NCI-H446 treated with DMSO at 0.1 percent for 48 hours (cell line): ENCODE measurements around the gene TMEM181.
"Not testable (repeated sequence)": the region's sequence is repeated elsewhere in the genome, so short reads cannot be mapped to it uniquely, and the experiment has no call there.

ENCODE experiments used
- DNase-seq: peaks from one replicate; lab custom pipeline; 2025; lab: John Stamatoyannopoulos, UW

Gene TMEM181, protein sequence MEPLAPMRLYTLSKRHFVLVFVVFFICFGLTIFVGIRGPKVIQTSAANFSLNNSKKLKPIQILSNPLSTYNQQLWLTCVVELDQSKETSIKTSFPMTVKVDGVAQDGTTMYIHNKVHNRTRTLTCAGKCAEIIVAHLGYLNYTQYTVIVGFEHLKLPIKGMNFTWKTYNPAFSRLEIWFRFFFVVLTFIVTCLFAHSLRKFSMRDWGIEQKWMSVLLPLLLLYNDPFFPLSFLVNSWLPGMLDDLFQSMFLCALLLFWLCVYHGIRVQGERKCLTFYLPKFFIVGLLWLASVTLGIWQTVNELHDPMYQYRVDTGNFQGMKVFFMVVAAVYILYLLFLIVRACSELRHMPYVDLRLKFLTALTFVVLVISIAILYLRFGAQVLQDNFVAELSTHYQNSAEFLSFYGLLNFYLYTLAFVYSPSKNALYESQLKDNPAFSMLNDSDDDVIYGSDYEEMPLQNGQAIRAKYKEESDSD

DNA sequence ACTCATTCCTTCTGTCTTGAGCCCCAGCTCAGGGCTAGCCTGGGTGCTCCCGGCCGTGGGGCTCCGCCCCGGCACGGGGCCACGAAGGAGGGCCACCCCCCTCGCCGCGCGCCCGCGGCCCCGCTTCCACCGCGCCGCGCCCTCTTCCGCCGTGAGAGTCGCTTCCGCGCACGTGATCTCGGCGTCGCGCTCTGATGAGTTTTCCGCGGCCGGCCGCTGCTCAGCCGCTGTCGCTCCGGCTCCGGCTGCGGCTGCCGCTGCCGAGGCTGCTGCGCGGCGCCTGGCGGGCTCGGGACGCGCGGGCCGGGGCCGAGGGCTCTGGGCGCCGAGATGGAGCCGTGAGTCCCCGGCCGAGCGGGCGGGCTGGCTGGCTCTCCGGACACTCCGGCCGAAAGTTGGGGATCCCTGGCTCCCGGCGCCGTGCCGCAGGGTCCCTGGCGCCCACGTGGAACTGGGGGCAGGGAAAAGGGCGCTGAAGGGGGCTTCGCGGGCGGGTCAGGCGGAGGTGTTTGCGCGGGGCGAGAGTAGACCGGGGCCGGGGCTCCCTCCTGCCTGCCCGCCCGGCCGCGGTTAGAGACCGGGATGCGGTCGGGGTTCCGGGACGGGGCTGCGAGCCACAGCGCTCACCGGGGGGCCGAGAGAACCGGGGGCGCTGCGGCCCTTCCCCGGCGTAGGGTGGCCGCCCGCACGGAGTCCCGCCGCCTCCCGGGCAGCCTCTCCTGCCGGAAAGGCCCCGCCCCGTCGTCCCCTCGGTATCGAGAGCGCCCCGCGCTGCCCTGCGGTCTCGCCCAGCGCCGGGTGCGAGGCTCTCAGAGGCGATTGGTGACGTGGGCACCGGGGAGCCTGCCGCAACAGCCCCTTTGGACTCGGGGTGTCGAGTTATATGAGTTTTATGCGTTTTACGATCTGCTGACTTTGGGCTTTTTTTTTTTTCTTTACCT is at the start of gene TMEM181:
Gene TMEM181, plus strand, starts transcription at position 197 of the 941 bp plus-strand sequence. Its CDS starts 134 bp downstream, at position 331.
- peak; percentile 58 for DNase-seq

DNA sequence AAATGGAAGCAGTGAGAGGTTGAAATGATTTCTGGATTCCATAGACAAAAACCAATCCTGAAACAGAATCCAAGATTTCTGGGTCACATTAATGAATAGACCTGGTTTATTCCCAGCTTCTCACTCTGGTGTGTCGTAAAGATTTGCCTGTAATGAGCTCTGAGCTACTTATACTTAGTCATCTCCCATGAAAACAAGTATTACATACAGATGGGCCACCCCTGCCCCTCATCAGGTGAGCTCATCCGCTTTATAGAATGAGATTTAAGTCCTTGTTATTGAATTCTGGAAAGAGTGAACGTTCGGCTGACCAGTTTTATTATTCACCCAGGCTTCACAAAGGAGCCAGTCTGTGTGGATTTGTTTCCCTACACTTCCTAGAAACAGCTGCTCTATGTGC is 47.1 kb upstream of the TMEM181 start:
- no peak for DNase-seq

DNA sequence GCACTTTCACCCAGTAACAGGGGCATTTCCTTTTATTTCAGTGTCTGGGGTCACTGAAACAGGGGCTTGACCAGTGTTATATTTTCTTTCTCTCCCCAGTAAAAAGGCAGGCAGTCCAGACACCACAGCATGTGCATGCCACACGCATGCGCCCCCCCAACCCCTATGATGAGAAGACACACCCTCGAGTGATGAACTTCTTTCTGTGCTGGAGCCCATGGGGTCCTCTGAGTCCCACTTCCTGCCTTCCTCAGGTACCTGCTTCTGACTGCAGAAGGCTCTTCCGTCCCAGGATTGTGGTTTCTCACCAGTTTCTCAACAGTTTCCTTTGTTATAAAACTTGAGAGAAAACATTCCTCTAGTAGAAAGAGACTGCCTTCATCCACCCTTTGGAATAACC is 45.7 kb upstream of the TMEM181 start:
- no peak for DNase-seq

DNA sequence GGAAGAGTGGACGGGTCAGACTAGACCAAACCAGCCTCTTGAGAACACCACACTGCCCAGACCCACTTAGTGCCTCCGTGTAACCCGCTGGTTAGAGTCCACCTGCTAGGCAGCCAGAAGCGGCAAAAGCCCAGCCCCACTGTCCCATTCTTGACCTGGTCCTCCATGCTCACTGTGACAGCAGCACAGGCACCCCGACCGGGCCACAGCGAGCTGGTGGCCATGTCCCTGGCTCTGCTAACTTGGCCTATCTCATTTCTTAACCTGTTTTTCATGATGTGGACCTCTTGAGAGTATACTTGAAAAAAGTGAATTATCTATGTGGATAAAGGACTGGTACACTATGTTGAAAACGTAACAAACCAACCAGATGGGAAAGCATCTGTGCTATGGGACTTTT is 44.9 kb upstream of the TMEM181 start:
- no peak for DNase-seq

DNA sequence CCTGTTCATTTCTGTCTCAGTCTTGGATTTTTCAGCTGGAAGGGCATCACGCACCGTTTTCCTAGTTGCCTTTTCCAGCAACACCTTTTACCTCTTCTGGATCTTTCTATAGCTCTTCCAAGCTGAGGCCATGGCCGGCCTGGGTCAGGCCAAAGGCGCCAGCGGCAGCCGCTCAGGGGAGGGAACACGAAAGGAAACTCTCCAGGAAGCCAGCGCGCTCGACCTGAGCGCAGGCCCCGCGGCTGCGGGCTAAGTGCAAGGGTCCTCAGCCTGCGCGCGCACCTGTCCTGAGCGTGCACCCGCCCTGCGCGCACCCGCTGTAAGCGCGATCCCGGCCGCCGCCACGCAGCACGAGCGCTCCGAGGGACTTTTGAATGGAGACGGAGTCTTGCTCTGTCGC is 43.8 kb upstream of the TMEM181 start:
- no peak for DNase-seq

DNA sequence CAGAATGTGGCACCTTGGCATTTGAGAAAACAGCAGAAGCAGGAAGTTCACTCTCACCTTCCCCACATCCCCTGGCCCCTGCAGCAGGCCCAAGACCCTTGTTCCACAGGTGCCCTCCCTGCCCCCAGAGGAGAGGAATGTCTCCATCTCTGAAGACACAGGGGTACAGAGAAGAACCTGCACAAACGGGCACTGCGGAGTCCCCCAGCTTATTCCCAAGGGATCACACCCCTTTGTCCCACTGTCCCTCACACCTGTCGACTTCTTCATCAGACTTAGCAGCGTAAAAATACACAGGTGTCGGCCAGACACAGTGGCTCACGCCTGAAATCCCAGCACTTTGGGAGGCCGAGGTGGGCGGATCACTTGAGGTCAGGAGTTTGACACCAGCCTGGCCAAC is 42.9 kb upstream of the TMEM181 start:
- DNase-seq, result no peak

DNA sequence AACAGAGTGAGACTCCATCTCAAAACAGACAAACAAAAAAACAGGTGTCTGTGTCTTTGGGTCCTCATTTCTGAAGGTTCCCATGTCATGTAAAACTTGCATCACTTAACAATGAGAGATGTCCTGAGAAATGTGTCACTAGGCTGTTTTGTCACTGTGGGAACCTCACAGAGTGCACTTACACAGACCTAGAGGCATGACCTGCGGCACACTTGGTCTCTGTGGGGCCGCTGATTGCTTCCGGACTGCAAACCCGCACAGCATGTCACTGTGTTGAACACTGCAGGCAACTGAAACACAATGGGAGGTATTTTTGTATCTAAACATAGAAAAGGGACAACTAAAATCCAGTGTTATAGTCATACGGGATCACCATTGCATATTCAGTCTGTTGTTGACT is 42.3 kb upstream of the TMEM181 start:
- no peak for DNase-seq

DNA sequence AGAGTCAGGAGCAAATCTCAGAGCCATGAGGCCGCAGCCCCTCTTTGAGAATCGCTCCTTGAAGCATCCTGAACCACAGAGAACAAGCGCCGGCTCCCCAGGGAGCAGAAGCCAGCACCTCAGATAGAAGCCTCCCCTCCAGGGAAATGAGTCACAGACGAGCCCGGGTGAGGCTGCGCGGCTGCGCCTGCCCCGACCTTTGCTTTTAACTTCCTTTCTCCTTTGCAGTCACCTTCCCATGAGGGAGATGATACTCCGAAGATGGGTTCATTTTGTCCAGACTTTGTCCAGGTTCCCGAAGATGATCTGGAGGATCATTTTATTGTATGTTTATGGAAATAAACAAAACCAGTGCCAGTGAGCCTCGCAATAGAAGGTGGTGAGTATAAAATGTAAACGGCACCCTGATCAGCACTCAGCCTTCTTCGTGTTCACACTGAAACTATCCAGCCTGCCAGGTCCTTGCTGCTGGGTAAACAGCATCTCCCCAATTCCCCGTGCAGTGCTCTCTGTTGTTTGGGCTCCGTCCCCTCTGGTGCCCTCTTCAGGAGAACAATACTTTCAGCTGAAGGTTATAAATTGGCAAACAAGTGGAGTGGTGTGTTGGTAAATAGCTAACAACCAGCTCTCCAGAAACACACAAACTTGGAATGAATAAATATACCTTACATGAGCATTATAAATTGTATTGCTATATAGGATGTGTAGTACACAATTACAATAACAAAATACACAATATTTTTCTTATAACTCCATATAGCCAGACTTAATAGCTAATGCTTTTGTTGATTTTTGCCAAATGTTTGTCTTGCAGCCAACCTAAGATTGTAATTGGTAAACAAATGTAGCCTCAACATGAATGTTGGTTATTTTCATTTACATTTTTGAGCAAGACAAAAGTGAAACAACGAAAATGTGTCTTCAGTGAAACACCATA is 41.4 kb upstream of the TMEM181 start:
- DNase-seq, result no peak

DNA sequence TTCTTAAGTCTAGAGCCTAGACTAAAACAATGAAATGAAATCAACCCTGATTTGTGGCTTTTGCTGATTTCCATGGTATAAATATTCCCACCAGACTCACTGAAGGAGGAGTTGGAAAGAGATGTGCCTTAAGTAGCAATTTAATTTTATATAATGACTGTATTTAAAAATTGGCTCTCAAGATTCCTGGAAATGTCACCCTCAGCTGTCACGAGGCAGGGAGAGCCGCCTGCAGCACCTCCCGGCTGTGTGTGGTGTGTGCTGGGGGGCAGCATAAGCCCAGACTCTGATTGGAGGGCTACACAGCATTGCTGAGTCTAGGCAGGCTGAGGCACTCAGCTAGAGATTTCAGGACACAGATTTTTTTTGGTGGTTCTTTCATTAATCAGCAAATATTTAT is 40.6 kb upstream of the TMEM181 start:
- no peak for DNase-seq

DNA sequence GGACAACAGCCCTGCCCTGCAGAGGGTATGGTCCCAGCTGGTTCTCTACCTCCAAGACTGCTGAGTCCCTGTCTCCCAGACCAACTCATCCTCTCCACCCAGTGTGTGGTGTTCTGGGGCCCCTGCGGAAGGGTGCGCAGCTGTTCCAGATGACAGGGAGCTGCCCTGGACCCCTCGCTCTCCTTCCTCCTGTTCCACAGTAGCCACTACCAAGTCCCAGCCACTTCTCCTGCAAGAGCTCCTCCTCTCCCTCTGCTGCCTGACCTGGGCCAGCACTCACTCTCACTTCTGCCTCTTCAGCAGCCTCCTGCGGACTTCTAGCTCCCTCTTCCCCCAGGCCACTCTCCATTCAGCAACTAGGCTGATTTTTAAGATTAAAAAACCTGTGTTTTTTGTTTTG is 40.1 kb upstream of the TMEM181 start:
- no peak for DNase-seq

DNA sequence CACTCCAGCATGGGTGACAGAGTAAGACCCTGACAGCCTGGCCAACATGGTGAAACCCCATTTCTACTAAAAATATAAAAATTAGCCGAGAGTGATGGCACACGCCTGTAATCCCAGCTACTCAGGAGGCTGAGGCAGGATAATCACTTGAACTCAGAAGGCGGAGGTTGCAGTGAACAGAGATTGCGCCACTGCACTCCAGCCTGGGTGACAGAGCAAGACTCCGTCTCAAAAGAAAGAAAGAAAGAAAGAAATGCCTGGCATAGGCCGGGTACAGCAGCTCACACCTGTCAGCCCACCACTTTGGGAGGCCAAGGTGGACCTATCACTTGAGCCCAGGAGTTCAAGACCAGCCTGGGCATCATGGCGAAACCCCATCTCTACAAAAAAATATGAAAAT is 38.9 kb upstream of the TMEM181 start:
- DNase-seq, result not testable (repeated sequence)

DNA sequence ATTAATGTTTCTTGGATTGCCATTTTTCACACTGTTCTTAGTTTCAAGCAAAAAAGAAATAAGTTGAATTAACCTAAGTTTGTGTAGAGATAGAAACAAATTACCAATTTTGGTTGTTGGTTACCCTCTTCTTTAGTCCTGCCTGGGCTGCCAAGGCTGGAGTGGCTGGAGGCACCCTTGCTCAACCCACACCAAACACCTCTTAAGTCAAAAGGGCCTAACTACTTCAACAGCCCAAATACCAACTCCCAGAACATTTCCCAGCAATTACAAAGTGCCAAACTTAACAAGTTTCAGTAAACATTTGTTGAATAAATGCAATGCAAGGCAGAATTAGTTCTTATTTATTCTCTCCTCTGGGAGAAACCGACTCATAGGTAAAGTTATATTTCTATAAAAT is 38.1 kb upstream of the TMEM181 start:
- no peak for DNase-seq

DNA sequence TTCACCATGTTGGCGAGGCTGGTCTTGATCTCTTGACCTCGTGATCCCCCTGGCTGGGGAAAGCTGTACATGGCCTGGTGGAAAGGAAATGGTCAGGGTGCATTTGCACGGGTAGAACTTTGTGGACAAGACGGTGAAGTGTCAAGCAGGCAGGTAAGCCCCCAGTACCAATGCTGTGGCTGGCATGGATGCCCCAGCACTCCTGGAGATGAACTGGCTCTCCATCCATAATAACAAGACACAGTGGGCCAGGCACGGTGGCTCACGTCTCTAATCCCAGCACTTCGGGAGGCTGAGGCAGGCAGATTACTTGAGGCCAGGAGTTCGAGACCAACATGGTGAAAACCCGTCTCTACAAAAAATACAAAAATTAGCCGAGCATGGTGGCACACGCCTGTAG is 37.3 kb upstream of the TMEM181 start:
- DNase-seq, result no peak

DNA sequence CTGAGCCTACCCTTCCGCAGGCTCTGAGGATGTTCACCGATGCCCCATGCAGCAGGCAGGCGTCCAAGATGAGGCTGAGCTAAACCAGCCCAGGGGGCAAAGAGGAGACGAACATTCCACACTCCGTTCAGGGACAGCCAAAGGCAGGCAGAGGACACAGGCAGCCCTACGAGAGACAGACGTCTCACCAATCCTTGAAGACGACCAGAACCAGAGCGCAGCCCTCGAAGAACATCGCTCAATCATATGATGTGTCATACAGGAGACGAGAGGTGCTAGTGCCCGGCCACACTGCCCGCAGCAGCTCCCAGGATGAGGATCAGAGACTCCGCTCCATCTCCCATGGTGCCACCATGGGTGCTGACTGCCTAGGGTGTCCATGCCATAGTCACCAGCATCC is 35.6 kb upstream of the TMEM181 start:
- DNase-seq, result no peak

DNA sequence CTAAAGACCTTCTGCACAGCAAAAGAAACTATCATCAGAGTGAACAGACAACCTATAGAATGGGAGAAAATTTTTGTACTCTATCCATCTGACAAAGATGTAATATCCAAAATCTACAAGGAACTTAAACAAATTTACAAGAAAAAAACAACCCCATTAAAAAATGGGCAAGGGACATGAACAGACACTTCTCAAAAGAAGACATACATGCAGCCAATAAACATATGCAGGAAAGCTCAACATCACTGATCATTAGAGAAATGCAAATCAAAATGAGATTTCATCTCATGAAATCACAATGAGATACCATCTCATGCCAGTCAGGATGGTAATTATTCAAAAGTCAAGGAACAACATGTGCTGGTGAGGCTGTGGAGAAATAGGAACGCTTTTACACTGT is 32.0 kb upstream of the TMEM181 start:
- DNase-seq, result not testable (repeated sequence)

DNA sequence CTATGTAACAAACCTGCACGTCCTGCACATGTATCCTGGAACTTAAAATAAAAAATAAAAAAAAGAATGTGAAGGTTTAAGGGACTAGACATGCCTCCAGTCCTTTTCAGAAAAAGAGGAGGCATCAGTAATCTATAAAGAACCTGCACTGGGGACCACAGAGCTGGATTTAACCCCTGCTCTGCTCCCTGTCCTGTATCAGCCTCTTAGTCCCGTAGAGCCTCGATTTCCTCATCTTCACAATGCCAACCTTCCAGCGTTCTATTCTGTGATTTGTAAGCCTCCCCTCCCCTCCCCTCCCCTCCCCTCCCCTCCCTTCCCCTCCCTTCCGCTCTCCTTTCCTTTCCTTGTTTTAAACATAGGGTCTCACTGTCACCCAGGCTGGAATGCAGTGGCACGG is 31.1 kb upstream of the TMEM181 start:
- DNase-seq, result no peak

DNA sequence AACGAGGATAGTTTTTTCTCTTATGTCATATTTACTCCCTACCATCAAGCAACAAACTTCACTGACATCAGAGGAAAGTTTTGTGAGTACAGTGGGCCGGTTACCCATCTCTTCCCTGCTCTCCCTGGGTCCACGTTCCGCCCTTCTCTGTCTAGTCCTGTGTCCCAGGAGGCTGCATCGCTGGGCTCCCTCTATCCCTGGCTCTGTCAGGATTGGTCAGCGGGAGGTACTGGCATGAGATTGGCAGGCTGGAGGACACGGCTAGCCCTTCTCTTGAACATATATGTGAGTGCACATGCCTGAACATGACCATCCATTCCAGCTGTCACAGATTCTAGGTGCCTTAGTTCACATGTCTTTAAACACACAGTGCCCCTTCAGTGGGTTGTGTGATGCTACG is 30.3 kb upstream of the TMEM181 start:
- no peak for DNase-seq

DNA sequence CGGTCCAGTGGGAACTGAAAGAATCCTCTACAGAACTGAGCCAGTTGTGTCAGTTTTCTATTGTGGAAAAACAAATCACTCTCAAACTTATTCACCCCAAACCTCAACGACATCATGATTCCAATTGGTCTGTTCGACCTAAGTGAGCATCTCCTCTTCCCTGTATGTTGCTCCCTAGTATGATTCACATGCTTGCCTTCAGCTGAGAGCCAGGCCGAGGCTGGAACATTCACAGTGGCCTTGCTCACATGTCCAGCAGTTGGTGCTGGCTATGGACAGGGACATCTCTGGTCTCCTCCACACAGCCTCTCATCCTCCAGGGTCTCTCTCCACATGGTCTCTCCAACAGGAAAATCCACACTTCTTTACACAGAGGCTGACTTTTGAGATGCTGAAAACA is 28.3 kb upstream of the TMEM181 start:
- DNase-seq, result no peak

DNA sequence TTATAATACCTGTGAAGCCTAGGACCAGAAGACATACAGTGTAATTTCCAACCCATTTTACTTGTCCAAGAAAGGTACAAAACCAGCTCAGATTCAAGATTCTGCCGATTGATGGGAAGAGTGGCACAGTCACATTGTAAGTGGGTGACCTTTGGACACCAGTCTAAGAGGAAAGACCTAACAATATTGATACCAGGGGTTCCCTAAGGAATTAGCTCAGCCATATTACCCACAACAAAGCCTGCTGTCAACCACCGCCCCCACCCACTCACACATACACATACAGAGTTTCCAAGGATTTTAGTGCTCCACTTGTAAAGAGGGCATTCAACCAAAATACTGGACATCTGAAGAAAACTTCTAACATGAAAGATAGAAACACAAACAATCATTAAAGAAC is 27.9 kb upstream of the TMEM181 start:
- DNase-seq, result no peak

DNA sequence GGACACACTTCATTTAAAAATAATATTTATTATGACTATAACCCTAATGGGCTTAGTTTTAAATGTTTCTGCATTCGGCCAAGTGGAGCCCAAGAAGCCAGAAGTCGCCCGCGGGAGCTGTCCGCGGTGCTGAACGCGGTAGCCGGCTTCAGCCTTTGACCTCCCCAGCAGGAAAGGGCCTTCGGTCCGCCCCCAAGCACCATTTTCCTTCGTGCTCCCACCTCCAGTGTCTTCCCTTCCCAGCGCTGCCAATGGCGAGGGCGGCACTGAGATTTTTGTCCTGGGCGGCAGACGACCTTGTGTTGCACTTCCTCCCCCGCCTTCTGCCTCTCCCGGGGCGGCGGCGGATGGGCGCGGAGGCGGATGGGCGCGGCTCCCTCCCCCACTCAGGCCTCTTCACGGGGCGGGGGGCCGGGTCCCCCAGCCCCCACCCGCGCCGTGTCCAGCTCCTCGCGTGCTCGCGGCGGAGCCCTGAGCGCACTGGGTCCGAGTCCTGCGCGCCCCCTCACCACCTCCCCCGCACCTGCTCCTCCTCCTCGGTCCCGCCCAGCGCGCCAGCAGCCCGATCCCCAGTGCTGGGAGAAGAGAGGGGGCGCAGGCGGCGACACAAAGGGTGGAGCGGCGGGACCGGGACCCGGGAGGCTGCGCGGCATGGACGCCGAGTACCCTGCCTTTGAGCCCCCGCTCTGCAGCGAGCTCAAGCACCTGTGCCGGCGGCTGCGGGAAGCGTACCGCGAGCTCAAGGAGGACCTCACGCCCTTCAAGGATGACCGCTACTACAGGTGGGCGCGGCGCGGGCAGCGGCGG is 23.6 kb upstream of the TMEM181 start:
- no peak for DNase-seq
